Measurements from ENCODE around the gene SOX15.

The SOX15 gene

DNA sequence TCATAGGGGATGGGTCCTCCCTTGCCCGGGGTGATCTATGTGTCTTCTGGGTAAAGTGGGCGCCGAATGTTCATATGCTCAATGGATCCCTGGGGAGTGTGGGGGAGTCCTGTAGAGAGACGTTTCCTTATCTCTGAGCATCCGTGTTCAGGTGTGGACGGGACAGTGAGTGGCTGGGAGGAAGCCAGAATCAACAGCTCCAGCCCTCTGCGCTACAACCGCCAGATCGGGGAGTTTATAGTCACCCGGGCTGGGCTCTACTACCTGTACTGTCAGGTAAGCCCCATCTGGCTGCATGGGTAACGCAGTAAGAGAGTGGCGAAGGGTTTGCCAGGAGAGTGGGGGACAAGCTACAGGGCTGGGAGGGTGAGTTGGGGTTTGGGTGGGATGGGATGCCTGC lies 33.3 kb downstream of the SOX15 start:
- DNase-seq = no peak

DNA sequence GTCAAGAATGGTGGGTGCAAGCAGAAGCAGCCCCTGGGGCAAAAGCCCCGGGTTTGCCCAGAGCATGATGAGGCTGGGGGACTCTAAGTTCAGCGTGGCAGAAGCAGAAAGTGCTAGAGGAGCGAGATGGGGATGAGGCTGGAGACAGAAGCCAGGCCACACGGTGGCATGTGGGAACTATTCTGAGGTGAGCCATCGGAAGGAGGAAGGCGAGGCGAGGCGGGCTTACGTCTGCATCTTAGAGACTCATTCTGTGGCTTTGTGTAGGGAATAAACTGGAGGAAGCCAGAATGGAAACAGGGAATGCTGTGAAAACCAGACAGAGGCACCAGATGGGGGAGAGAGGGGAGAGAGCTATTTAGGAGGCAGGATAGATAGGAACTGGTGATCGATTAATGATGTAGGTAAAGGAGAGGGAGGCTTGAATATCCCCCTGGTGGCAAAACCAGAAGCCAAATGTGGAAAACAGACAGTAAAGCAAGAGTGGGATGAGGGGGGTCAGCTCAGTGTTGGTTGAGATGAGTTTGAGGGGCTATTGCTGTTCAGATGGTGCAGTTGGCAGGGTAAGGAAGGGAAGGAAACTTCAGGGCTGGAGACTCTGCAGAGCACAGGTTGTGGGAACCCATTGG lies 34.5 kb downstream of the SOX15 start:
- DNase-seq = no peak

DNA sequence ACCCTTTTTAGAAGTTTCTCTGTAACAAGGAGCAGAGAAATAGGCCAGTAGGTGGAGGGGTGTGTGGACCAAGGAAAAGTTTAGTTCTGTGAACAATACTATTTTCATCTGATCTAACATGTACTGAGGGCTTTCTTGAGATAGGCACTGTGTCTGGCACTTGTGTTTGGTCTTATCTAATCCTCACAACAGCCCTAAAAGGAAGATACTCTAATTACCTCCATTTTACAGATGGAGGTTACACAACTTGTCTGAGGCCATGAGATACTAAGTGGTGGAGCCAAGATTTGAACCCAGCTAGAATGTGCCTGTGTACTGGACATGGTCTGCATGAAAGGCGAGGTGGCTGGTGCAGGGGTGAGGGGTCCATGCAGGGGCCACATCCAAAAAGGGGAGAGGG lies 36.5 kb downstream of the SOX15 start:
- no peak for DNase-seq

DNA sequence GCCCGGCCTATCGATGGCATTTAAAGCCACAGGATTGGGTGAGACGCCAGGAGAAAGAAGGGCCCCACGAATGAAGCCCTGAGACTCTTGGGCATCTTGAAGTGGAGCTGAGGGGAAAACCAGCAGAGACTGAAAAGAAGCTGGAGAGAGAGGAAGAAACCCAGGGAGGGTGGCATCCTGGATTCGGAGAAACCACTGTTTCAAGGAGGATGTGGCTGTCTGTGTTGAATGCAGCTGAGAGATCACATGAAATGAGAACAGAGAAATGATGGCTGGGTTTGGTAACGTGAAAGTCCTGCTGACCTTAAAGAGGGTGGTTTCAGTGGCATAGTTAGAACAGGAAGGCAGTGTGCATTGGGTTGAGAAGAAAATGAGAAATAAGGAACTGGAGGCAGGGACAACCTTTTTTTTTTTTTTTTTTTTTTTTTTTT lies 37.3 kb downstream of the SOX15 start:
- DNase-seq = no peak

DNA sequence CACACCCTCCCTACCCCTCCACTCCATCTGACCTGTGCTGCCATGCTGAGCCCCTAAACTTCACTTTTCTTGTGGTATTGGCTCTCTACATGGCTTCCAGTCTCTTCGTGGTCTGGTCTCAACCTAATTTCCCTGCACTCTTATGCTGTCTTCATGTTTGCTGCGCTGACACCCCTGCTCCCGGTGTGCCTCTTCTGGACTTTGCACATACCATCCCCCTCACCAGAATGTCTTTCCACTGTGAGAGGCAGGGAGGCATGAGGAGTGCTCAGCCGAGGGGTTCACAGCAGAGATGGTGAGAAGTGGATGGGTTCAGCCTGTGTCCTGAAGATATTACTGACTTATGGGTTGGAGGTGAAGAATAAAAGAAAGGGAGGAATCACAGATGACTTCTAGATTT lies 38.5 kb downstream of the SOX15 start:
- DNase-seq = no peak

DNA sequence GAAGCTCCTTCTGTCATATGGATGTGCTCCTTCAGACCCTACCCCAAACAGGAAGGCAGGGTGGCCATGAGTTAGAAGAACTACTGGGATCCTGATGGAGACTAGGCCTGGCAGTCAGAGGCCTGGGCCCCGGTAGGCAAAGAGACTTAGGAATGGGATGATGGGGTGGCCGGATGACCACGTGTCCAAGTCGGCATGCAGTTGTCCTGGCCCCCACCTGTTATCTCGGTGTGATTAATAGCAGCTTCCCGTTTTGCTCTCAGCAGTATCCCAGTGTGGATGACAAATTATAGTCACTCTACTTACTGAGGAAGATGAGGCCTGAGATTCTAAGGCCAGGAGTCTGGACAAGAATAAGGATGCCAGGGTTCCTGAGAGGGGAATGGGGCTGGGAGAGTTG lies 39.5 kb downstream of the SOX15 start:
- no peak for DNase-seq

DNA sequence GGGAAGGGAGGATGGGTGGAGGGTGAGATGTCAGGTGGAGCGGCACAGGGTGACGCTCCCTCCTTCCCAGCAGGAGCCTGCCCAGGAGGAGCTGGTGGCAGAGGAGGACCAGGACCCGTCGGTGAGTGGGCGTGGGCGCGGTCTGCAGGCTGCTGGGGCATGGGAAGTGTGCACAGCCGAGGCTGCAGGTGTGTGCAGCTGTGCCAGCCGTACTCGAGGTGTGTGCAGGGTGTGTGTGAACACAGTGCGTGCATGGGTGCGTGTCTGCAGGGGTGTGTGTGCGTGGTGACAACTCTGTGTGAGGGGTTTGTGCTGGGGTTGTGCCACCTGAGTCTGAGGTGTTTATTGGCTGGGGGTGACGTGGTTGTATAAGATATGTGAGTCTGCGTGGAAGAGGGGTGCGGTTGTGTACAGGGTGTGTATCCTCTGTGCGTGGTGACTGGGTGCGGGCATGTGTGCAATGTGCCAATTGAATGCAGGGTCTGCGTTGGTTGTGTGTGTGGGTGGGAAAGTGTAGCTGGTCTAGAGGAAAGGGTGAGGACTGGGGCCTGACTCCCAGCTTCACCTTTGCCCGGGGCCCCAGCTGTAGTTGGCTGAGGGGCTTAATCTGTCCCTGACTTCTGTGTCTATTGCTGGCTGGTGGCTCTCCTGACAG lies 40.4 kb downstream of the SOX15 start:
- no peak for DNase-seq

DNA sequence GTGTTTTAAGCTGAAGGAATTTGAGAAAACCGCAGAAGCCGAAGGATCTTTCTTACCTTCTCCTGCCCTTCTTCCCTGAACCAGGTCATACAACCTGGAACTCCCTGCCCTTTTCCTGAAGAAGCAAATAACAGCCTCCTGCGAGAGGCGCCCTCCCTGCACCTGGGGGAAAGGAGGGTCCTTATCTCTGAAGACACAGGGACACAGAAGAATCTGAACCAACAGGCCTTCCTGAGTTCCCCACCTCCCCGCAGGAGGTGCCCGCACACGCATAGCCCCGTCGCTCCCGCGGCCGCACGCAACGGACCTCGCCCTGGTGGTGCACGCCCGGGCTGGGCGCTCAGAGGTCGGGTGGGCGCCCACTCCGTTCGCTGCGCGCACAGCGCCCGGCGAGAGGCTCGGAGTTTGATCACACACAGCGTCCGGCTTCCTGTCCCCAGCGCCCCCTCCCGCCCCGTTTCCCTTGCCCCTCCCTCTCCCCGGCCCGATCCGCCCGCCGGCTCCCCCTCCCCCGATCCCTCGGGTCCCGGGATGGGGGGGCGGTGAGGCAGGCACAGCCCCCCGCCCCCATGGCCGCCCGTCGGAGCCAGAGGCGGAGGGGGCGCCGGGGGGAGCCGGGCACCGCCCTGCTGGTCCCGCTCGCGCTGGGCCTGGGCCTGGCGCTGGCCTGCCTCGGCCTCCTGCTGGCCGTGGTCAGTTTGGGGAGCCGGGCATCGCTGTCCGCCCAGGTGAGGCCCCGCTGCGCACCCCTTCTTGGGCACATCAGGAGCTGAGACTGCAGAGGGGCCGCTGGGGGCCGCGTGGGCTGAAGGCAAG lies 41.1 kb downstream of the SOX15 start, which contains the start of gene TNFSF12:
Gene TNFSF12 (plus strand): TSS at position 474 of the 816 bp plus-strand sequence. CDS start 96 bp downstream, at position 570.
- DNase-seq = no peak

DNA sequence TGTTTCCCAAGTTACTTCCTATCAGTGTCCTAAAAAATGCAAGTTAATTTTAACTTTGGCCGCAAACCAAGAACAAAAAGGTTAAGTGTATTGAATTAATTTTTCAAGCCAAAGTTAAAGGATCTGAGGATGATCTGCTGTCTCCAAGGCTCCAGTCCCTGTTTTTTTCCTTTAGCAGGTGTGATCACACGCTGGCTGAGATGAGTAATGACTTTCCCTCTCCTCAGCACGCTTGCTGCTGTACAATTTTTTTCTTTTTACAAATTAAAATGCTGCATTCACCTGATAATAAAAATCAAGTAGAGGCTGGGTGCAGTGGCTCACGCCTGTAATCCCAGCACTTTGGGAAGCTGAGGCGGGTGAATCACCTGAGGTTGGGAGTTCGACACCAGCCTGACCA lies 45.0 kb downstream of the SOX15 start:
- no peak for DNase-seq

DNA sequence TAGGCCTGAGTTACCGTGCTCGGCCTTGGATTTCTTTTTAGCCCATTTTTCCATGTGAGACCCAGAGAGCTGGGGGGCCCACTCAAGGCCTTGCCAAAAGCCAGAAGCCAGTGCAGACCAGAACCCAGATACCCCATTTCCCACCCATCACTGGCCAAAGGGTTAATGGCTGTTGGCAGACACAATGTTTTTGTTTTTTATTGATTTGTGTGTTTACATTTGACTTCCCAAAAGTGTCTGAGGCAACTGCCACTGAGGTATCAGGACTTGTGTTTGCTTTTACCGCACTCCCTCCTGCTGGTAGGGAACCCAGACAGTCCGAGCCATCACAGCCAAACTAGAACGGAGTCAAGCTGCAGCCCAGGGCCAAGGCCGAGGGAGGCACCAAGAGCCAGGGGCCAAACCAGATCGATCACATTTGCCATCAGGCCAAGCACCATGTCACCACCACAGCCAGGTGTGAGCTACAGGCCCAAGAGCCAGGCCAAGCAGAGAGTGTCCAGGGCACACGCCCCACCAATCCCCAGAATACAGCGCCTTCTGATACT lies 48.7 kb downstream of the SOX15 start:
- DNase-seq = no peak

DNA sequence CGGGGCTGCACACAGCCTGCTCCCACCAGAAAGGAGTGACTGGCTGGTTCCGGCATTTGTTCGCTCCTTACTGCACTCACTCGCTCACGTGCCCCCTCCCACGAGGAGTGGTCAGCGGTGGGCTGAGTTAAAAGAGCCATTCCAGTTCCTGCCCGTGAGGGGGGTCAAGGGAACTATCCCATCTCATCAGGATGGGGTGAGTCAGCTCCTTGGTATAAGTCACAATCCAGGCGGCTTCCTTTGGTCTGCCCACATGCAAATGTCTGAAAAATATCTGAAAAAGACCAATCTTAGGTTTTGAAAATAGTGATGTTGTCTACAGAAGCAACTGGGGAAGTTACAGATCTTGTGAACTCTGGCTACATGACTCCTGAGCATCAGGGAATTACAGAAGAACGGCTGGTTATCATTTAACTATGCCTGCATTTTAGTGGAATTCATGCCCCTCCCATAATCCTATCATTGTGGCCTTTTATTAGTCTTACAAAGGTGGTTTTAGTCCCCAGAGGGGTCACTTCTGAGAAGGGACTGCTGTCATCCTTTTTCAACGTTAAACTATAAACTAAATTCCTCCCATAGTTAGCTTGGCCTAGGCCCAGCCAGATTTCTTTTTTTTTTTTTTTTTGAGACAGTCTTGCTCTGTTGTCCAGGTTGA lies 50.9 kb downstream of the SOX15 start:
- DNase-seq = no peak
